Measurements from ENCODE around the gene SLC6A7. TPM values are rescaled to one million over a fixed set of nuclear protein-coding genes. Genes with fewer than 3 reads are reported as not detected.
A peak's percentile ranks its signal among the peaks of the same experiment; 100 is the strongest.

Gene SLC6A7
- total RNA-seq, 1 donor from 2014 or later: not detected

- no peak overlapping the region for H3K4me3 Mint-ChIP-seq (ENCODE audit: unreplicated experiment)
- H3K27me3 Mint-ChIP-seq (ENCODE audit: unreplicated experiment): peaks cover 2% of the 10 kb centered on the region
- H3K36me3 Mint-ChIP-seq (ENCODE audit: low read depth, unreplicated experiment): no peaks in the 10 kb centered on the region
- DNase-seq (ENCODE audit: low spot score): no peak
- H3K9me3 Mint-ChIP-seq (ENCODE audit: unreplicated experiment): no peaks in the 10 kb centered on the region
- peaks cover 13% of the 10 kb centered on the region for H3K4me1 Mint-ChIP-seq (ENCODE audit: unreplicated experiment)
- TF ChIP-seq CTCF (IDR thresholded peaks at IDR 0.05; ENCODE audit: unreplicated experiment): no peak
- H3K27ac Mint-ChIP-seq (ENCODE audit: unreplicated experiment): no peak overlapping the region
Observed at GRCh38 chr5:150236313-150236712, 46.5 kb downstream of the SLC6A7 start.

GRCh38 chr5:150236981-150237754 lies 47.3 kb downstream of the SLC6A7 start:
- Mint-ChIP-seq H3K27me3 (ENCODE audit: unreplicated experiment) (peaks cover 2% of the 10 kb centered on the region), H3K4me1 (ENCODE audit: unreplicated experiment) (peaks cover 13% of the 10 kb centered on the region), H3K36me3 (ENCODE audit: low read depth, unreplicated experiment) (no peaks in the 10 kb centered on the region), H3K9me3 (ENCODE audit: unreplicated experiment) (no peaks in the 10 kb centered on the region), H3K4me3 (ENCODE audit: unreplicated experiment) (no peak overlapping the region), H3K27ac (ENCODE audit: unreplicated experiment) (no peak overlapping the region)
- TF ChIP-seq CTCF (IDR thresholded peaks at IDR 0.05; ENCODE audit: unreplicated experiment): no peak
- DNase-seq (ENCODE audit: low spot score): no peak

DNA sequence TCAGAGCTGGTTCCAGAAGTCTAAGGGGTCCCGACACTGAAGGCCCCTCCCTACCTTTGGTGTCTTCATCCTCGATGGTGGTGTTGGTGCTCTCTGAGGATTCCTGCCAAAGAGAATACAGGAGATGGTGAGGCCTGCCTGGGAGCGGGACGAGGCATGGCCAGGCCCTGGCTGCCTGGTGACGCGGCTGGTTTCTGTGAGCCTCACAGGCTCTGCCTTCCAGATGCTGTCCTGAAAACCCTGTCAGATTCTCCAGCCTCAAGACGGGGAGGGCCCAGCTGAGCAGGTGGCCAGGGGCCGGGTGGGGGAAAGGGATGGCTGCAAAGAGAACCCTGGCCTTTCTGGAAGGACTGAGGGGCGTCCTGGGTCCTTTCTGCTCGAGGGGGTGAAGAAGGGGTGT lies 48.8 kb downstream of the SLC6A7 start:
- Mint-ChIP-seq H3K9me3 (ENCODE audit: unreplicated experiment) (no peaks in the 10 kb centered on the region), H3K27me3 (ENCODE audit: unreplicated experiment) (peaks cover 2% of the 10 kb centered on the region), H3K27ac (ENCODE audit: unreplicated experiment) (peak overlapping the region; percentile 45), H3K4me1 (ENCODE audit: unreplicated experiment) (peaks cover 13% of the 10 kb centered on the region), H3K36me3 (ENCODE audit: low read depth, unreplicated experiment) (no peaks in the 10 kb centered on the region), H3K4me3 (ENCODE audit: unreplicated experiment) (no peak overlapping the region)
- TF ChIP-seq CTCF (IDR thresholded peaks at IDR 0.05; ENCODE audit: unreplicated experiment): no peak
- no peak for DNase-seq (ENCODE audit: low spot score)

DNA sequence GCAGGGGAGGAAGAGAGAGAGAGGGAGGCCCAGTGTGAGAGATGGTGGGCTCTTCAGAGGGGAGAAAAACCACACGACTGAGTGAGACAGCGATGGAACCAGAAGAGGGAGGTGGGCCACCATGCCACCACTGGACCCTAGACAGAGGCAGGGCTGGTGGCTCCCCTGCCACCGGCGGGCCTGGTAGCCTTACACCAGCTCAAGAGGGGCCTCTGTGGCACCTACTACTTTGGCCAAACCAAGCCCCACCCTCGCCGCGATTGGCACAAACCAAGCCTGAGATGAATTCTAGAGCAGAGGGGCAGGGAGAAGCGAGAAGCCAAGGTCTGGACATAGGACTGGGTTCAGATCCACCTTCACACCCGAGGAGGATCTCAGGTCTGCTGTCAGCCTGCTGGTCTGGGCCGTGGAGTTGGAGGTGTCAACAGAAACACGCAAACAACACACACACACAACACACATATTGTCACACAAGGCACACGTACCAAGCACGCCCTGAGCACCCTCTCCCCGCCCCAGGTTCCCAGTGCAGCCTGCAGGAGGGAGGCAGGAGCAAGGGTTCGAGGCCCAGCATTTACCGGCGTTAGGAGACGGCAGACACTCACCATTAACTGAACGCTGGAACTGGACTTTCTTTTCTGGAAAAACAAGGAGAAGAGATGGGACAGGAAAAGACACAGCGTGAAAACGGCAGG lies 49.4 kb downstream of the SLC6A7 start:
- TF ChIP-seq CTCF (IDR thresholded peaks at IDR 0.05; ENCODE audit: unreplicated experiment): no peak
- H3K27me3 Mint-ChIP-seq (ENCODE audit: unreplicated experiment): peaks cover 4% of the 10 kb centered on the region
- no peaks in the 10 kb centered on the region for H3K36me3 Mint-ChIP-seq (ENCODE audit: low read depth, unreplicated experiment)
- H3K27ac Mint-ChIP-seq (ENCODE audit: unreplicated experiment): no peak overlapping the region
- H3K9me3 Mint-ChIP-seq (ENCODE audit: unreplicated experiment): no peaks in the 10 kb centered on the region
- no peak overlapping the region for H3K4me3 Mint-ChIP-seq (ENCODE audit: unreplicated experiment)
- DNase-seq (ENCODE audit: low spot score): no peak
- peaks cover 13% of the 10 kb centered on the region for H3K4me1 Mint-ChIP-seq (ENCODE audit: unreplicated experiment)

DNA sequence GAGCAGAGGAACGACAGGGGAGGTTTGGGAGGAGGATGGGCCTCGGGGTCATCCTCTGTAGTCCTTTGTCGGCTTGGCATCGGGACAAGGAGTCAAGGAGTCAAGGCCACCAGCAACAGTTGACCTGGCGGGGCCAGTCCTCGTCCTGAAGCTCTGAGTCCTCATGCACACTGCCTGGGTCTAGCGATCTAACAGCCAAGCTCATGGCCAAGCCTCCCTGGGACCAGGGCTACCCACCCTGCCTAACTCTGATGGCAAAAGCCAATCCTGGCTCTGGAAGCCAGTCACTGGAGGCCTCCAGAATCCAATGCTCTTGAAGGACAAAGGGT lies 49.9 kb downstream of the SLC6A7 start:
- no peak for TF ChIP-seq CTCF (IDR thresholded peaks at IDR 0.05; ENCODE audit: unreplicated experiment)
- H3K36me3 Mint-ChIP-seq (ENCODE audit: low read depth, unreplicated experiment): no peaks in the 10 kb centered on the region
- H3K27me3 Mint-ChIP-seq (ENCODE audit: unreplicated experiment): peaks cover 2% of the 10 kb centered on the region
- no peak overlapping the region for H3K27ac Mint-ChIP-seq (ENCODE audit: unreplicated experiment)
- peaks cover 8% of the 10 kb centered on the region for H3K4me1 Mint-ChIP-seq (ENCODE audit: unreplicated experiment)
- DNase-seq (ENCODE audit: low spot score): no peak
- H3K4me3 Mint-ChIP-seq (ENCODE audit: unreplicated experiment): no peak overlapping the region
- H3K9me3 Mint-ChIP-seq (ENCODE audit: unreplicated experiment): no peaks in the 10 kb centered on the region

Measured in endothelial cell (in vitro differentiated cells).